ENCODE data around the gene IRF2.

The IRF2 gene

GRCh38 chr4:184389978-184390900 is 84.1 kb downstream of the IRF2 start:
- no peak for DNase-seq (ENCODE audit: low read depth, low spot score)
- TF ChIP-seq, protein P1, sequence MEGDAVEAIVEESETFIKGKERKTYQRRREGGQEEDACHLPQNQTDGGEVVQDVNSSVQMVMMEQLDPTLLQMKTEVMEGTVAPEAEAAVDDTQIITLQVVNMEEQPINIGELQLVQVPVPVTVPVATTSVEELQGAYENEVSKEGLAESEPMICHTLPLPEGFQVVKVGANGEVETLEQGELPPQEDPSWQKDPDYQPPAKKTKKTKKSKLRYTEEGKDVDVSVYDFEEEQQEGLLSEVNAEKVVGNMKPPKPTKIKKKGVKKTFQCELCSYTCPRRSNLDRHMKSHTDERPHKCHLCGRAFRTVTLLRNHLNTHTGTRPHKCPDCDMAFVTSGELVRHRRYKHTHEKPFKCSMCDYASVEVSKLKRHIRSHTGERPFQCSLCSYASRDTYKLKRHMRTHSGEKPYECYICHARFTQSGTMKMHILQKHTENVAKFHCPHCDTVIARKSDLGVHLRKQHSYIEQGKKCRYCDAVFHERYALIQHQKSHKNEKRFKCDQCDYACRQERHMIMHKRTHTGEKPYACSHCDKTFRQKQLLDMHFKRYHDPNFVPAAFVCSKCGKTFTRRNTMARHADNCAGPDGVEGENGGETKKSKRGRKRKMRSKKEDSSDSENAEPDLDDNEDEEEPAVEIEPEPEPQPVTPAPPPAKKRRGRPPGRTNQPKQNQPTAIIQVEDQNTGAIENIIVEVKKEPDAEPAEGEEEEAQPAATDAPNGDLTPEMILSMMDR (IDR thresholded peaks at IDR 0.05; ENCODE audit: low read depth, low read length): no peak

DNA sequence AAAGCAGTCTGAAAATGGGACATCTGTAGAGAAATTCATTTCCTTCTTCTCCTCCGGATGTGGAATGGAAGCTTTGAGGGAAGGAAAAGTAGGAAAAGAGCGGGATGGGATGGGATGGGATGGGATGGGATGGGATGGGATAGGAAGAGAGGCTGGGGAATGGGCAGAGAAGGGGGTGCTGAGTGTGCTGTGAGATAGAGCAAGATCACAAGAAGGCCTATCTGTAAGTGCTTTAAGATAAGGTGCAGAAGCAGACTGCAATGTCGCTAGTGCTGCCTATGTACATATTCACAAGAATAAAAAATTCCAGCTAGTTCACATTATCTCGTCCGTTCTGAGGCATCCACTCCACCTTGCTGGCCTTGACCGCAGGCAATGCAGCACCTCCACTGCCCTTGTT is 86.2 kb downstream of the IRF2 start:
- TF ChIP-seq, protein P1 (IDR thresholded peaks at IDR 0.05; ENCODE audit: low read depth, low read length): no peak
- no peak overlapping the region for H3K4me3 ChIP-seq (ENCODE audit: low read depth, low read length)
- in situ Hi-C loops (cut with HindIII; ENCODE audit: low sequenced_read_pairs): no loop called here
- no peak for DNase-seq (ENCODE audit: low read depth, low spot score)

More at GRCh38 chr4:184389978-184390900, 84.1 kb downstream of the IRF2 start:
- H3K4me3 ChIP-seq (ENCODE audit: low read depth, low read length): no peak overlapping the region
- in situ Hi-C loops (cut with HindIII; ENCODE audit: low sequenced_read_pairs): no loop called here

DNA sequence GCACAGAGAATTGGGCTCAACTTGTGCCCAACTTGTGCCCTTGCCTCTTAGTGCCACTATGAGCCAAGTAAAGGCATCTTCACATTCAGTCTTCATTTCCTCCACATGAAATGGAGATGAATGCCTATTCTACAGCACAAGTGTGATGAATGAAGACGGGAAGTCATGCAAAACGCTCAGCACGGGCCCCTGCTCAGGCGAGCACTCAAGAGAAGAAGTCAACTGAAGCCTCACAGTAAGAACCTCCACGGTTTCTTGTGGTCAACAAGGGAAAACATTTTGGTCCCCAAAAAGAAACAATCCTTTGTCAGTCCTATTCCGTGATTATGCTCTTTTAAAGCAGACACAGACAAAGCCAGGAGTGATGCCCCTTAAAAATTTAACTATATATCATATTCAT is 87.0 kb downstream of the IRF2 start:
- in situ Hi-C loops (cut with HindIII; ENCODE audit: low sequenced_read_pairs): no loop called here
- no peak for DNase-seq (ENCODE audit: low read depth, low spot score)
- H3K4me3 ChIP-seq (ENCODE audit: low read depth, low read length): no peak overlapping the region
- TF ChIP-seq, protein P1 (IDR thresholded peaks at IDR 0.05; ENCODE audit: low read depth, low read length): no peak

DNA sequence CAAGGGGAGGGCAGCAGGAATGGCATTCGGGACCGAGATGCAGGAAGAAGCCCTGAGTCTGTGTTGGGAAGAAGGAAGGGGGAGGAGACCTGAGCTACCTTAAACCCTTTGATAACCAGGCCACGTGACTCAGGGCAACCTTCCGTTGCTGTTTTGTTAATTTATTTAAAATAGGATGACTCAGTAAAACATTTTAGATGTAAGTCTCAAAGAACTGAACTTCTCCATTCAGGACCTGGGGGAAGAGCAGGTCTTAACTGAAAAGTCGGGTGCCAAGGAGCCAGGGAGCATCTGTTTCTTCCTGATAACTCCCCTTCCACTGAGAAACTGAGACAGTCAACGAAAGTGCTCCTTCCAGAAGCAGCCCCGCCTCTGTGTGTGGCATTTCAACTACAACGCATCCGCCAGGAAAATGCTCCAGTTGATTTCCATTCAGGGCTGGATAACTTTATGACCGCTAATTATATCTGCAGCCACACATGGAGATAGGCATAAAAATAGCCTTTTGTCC is 88.0 kb downstream of the IRF2 start:
- no peak overlapping the region for H3K4me3 ChIP-seq (ENCODE audit: low read depth, low read length)
- in situ Hi-C loops (cut with HindIII; ENCODE audit: low sequenced_read_pairs): no loop called here
- TF ChIP-seq, protein P1 (IDR thresholded peaks at IDR 0.05; ENCODE audit: low read depth, low read length): no peak
- DNase-seq (ENCODE audit: low read depth, low spot score): no peak

- no peak for DNase-seq (ENCODE audit: low read depth, low spot score)
- no peak overlapping the region for H3K4me3 ChIP-seq (ENCODE audit: low read depth, low read length)
- in situ Hi-C loops (cut with HindIII; ENCODE audit: low sequenced_read_pairs): no loop called here
- TF ChIP-seq, protein P1 (IDR thresholded peaks at IDR 0.05; ENCODE audit: low read depth, low read length): no peak
Measured at GRCh38 chr4:184385705-184386141, 88.6 kb downstream of the IRF2 start.

GRCh38 chr4:184384810-184385557 is 89.4 kb downstream of the IRF2 start:
- no peak overlapping the region for H3K4me3 ChIP-seq (ENCODE audit: low read depth, low read length)
- no peak for DNase-seq (ENCODE audit: low read depth, low spot score)
- in situ Hi-C loops (cut with HindIII; ENCODE audit: low sequenced_read_pairs): no loop called here
- TF ChIP-seq, protein P1 (IDR thresholded peaks at IDR 0.05; ENCODE audit: low read depth, low read length): no peak
